ENCODE results near the gene RAI2.

RAI2 gene

DNA sequence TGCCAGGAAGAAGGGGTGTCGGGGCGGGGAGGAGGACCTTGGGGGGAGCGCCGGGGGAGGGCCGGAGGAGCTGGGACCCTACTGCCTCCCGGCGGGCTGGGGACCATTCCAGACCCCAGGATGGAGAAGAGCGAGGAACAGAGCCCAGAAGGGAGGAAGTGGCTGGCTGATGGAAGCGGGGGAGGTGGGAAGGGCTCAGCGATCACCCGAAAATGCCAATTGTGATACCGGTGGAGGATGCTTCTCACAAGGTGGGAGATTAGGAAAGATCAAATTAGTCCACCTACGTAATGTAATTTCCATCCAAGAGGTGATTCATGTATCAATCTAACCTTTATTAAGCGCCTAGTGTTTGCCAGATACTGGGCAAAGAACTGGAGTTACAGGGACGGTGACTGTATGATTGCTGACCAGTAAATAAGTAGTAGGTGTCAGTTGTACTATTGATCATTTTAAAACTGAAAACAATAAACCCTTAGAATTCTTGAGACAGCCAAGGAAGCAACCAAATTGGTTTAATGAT, 452 bp upstream of the RAI2 start:
- DNase-seq = no peak
- Mint-ChIP-seq H3K36me3 (ENCODE audit: low read depth) (no peaks in the 10 kb centered on the region), H3K4me1 (peaks cover 6% of the 10 kb centered on the region), H3K27me3 (ENCODE audit: low read depth, poor library complexity) (peaks cover 89% of the 10 kb centered on the region), H3K4me3 (peak overlapping the region; percentile 76), H3K9me3 (no peaks in the 10 kb centered on the region), H3K27ac (no peak overlapping the region)
- TF ChIP-seq, protein P1, sequence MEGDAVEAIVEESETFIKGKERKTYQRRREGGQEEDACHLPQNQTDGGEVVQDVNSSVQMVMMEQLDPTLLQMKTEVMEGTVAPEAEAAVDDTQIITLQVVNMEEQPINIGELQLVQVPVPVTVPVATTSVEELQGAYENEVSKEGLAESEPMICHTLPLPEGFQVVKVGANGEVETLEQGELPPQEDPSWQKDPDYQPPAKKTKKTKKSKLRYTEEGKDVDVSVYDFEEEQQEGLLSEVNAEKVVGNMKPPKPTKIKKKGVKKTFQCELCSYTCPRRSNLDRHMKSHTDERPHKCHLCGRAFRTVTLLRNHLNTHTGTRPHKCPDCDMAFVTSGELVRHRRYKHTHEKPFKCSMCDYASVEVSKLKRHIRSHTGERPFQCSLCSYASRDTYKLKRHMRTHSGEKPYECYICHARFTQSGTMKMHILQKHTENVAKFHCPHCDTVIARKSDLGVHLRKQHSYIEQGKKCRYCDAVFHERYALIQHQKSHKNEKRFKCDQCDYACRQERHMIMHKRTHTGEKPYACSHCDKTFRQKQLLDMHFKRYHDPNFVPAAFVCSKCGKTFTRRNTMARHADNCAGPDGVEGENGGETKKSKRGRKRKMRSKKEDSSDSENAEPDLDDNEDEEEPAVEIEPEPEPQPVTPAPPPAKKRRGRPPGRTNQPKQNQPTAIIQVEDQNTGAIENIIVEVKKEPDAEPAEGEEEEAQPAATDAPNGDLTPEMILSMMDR (IDR thresholded peaks at IDR 0.05) = no peak

DNA sequence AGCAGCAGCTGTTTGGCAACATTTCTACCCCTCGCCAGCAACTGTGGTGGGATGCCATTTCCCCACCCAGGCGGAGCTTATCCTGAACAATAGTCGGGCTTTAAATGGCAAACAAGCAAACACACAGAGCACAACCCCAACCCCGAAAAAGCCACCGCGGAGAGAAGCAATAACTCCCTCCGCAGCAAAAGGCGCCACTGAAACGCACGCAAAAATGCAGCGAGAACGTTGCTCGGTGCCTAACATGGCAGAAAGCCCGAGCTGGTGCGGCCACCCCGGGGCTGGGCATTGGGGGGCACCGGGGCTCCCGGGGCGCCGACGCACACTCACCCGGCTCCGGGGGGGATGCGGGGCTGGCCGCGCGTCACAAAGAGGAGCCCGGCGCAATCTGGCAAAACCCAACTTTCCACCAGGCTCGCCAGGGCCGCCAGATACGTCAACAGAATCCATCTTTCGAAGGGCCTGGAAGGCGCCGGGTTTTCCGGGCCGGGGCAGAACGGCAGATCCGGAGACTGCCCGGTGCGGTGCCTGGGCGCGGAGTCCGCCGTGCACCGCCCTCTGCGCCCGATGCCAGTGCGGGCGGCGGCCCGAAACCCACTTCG, 818 bp downstream of the RAI2 start:
- no peaks in the 10 kb centered on the region for H3K9me3 Mint-ChIP-seq
- peaks cover 92% of the 10 kb centered on the region for H3K27me3 Mint-ChIP-seq (ENCODE audit: low read depth, poor library complexity)
- peak overlapping the region; percentile 79 for H3K4me3 Mint-ChIP-seq
- H3K4me1 Mint-ChIP-seq = peaks cover 6% of the 10 kb centered on the region
- no peak overlapping the region for H3K27ac Mint-ChIP-seq
- TF ChIP-seq, protein P1 (IDR thresholded peaks at IDR 0.05) = no peak
- no peaks in the 10 kb centered on the region for H3K36me3 Mint-ChIP-seq (ENCODE audit: low read depth)
- peak; percentile 25 for DNase-seq

DNA sequence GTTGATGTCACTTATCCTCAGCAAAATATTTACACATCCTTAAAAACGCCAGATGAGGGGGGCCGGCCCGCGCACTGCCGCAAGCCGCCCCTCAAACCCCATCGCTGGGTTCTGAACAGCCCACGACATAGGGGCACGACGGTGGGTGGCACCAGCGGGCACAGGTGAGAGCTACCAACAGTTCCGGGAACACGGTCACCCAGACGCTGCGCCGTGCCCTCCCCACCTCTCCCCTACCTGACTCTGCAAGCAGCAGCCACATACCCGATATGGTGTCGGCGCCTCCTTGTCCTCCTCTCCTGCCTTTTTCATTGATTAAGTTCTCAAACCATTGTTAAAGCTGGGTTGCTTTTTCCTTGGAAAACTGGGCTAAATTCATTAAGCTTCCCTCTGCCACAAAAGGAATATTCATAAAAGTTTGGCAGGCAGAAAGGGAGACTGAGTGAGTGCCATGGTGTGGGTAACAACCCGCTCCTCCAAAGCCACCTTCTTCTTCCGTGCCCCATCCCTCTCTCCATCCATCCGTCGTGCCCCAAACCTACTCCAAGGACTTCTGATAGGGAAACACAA, 1.4 kb downstream of the RAI2 start:
- peak; percentile 14 for DNase-seq

DNA sequence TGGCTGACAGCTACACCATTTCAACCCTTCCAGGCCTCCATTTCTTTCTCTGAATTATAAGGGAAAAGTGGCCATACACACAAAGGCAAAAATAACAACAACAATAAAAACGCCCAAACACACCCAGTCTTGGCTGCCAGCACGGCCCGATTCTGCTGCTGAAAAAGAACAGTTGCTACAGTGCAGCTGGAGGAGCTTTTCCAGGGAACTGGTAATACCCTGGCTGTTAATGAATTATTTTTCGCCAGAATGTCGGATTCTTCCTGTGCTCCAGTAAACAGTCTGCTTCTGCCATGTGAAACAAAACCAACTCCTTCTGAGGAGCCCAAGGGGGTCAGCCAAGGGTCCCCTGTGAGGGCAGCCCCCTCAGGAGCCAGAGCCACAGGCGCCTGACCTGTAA, 6.6 kb downstream of the RAI2 start:
- TF ChIP-seq, protein P1 (IDR thresholded peaks at IDR 0.05) = no peak
- Mint-ChIP-seq H3K27me3 (ENCODE audit: low read depth, poor library complexity) (peaks cover 58% of the 10 kb centered on the region), H3K4me3 (no peak overlapping the region)

More for the DNA sequence above, 1.4 kb downstream of the RAI2 start:
- peaks cover 92% of the 10 kb centered on the region for H3K27me3 Mint-ChIP-seq (ENCODE audit: low read depth, poor library complexity)
- TF ChIP-seq, protein P1 (IDR thresholded peaks at IDR 0.05) = no peak
- no peaks in the 10 kb centered on the region for H3K9me3 Mint-ChIP-seq
- no peak overlapping the region for H3K27ac Mint-ChIP-seq
- H3K4me3 Mint-ChIP-seq = peak overlapping the region; percentile 79
- H3K4me1 Mint-ChIP-seq = peaks cover 6% of the 10 kb centered on the region
- no peaks in the 10 kb centered on the region for H3K36me3 Mint-ChIP-seq (ENCODE audit: low read depth)

DNA sequence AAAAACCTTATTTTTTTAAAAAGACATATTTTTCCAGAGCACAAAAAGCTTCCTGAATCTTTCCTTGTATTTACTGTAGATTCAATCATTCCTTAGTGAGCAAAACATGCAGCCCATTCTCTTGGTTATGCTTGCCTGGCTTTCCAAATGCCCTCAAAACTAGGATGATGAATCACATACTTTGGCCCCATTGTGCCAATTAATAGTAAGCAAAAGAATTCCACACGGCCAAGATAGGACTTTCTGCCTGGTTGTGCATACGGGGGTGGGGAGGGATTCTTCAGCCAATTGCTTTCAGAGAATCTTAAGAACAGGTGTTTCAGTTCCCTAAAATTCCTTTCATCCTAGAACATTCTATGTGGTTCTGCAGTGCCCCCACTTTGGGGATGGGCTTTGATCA, 7.0 kb downstream of the RAI2 start:
- TF ChIP-seq, protein P1 (IDR thresholded peaks at IDR 0.05) = no peak
- Mint-ChIP-seq H3K36me3 (ENCODE audit: low read depth) (no peaks in the 10 kb centered on the region), H3K27ac (no peak overlapping the region), H3K4me3 (no peak overlapping the region), H3K4me1 (peaks cover 8% of the 10 kb centered on the region), H3K27me3 (ENCODE audit: low read depth, poor library complexity) (peaks cover 54% of the 10 kb centered on the region), H3K9me3 (peaks cover 11% of the 10 kb centered on the region)
- DNase-seq = no peak

More for the DNA sequence above, 6.6 kb downstream of the RAI2 start:
- peaks cover 8% of the 10 kb centered on the region for H3K4me1 Mint-ChIP-seq
- peaks cover 11% of the 10 kb centered on the region for H3K9me3 Mint-ChIP-seq
- no peak overlapping the region for H3K27ac Mint-ChIP-seq
- H3K36me3 Mint-ChIP-seq (ENCODE audit: low read depth) = no peaks in the 10 kb centered on the region
- no peak for DNase-seq

DNA sequence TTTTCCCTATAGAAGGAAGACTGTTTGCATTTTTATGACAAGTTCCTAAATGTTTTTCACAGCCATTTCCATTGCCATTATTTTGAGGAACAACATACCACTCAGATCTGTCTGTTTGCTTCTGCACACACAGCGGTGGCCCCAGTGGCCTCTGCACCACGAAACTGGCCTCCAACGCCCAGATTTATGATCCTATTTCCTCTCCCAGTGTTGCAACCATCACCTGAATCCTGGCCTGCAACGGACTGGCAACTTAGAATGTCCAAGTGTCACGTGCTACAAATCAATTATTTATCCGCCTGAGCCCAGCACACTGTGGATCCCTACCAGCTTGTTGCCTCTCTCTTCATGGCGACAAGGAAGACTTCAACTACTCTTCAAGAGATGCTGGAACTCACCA, 9.2 kb downstream of the RAI2 start:
- H3K9me3 Mint-ChIP-seq = peaks cover 17% of the 10 kb centered on the region
- TF ChIP-seq, protein P1 (IDR thresholded peaks at IDR 0.05) = no peak
- no peak overlapping the region for H3K27ac Mint-ChIP-seq
- peaks cover 8% of the 10 kb centered on the region for H3K4me1 Mint-ChIP-seq
- H3K27me3 Mint-ChIP-seq (ENCODE audit: low read depth, poor library complexity) = peaks cover 32% of the 10 kb centered on the region
- H3K4me3 Mint-ChIP-seq = no peak overlapping the region
- no peak for DNase-seq
- H3K36me3 Mint-ChIP-seq (ENCODE audit: low read depth) = no peaks in the 10 kb centered on the region
